ENCODE data around the gene TRRAP. TPM values are rescaled to one million over a fixed set of nuclear protein-coding genes. Genes with fewer than 3 reads are reported as not detected.
A peak's percentile ranks its signal among the peaks of the same experiment; 100 is the strongest.

The TRRAP gene
- total and polyA plus RNA-seq, 2 of the 4 experiments (the other 2 are of a cell fraction), result 12.5 to 18.1 TPM

DNA sequence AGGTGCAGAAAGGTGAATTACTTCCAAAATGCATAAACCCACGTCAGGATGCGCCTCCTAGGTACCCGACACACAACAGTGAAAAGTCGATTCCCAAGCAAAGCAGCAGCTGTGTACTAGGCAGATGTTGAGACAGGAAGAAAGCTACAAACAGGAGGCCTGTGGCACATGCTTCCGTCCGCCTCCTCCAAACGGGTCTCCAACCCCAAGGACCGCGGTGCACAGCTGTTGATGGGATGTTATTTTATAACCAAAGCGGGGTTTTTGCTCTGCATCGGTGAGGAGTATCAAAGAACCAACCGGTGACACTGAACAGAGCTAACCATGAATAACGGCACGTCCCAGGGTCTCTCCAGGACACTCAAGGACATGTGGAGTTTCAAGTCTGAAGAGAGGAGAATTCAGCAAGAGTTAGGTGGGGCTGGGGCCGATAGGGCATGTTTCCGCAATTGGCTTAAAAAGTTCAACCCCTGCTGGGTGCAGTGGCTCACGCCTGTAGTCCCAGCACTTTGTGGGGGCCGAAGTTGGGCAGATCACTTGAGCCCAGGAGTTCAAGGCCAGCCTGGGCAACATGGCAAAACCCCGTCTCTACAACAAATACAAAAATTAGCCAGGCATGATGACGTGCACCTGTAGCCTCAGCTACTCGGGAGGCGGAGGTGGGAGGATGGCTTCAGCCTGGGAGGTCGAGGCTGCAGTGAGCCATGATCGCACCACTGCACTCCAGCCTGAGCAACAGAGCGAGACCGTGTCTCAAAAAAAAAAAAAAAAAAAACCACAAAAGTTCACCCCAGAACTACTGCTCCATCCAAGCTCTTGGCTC lies 157.6 kb downstream of the TRRAP start:
- Histone ChIP-seq H3K9me3 (ENCODE audit: control insufficient read depth, insufficient read depth, low read length) (no peaks in the 10 kb centered on the region), H3K4me2 (ENCODE audit: low read depth, low read length) (no peak overlapping the region), H4K20me1 (ENCODE audit: insufficient read depth, low read length) (peaks cover 21% of the 10 kb centered on the region), H2AFZ (replicated peaks; ENCODE audit: low read length, poor library complexity) (no peak overlapping the region), H3K27ac (ENCODE audit: insufficient read depth, low read length) (no peak overlapping the region), H3K79me1 (ENCODE audit: low read depth in 1 of 2, low read length in 2 of 2) (peaks cover 6 to 49% of the 10 kb centered on the region in 2 experiments), H4K5ac (ENCODE audit: low read depth, low read length) (no peak overlapping the region), H3K14ac (replicated peaks; ENCODE audit: low read depth, low read length) (no peak overlapping the region), H3K36me3 (ENCODE audit: control insufficient read depth, insufficient read depth, low read length) (peaks cover 84% of the 10 kb centered on the region), H3K56ac (ENCODE audit: extremely low read depth, insufficient read depth, low read length) (no peak overlapping the region), H4K91ac (ENCODE audit: insufficient read depth, low read depth, low read length) (no peak overlapping the region), H3K4me3 (ENCODE audit: insufficient read depth, low read depth, low read length) (no peak overlapping the region), H3K23ac (ENCODE audit: low read depth, low read length) (no peak overlapping the region), H2BK120ac (ENCODE audit: low read depth, low read length) (no peak overlapping the region), H2BK20ac (ENCODE audit: low read depth, low read length) (no peak overlapping the region), H2AK5ac (ENCODE audit: low read depth, low read length) (no peak overlapping the region), H4K8ac (ENCODE audit: low read depth in 2 of 2, low read length in 2 of 2) (no peak overlapping the region), H3K4me1 (ENCODE audit: control insufficient read depth, insufficient read depth, low read length) (peaks cover 5% of the 10 kb centered on the region), H3K9ac (ENCODE audit: low read depth, low read length) (no peak overlapping the region), H2BK15ac (ENCODE audit: low read depth, low read length) (no peak overlapping the region), H2AK9ac (replicated peaks; ENCODE audit: low read depth, low read length, poor library complexity) (peak overlapping the region; percentile 13), H3K4ac (ENCODE audit: low read depth, low read length) (no peak overlapping the region), H3K18ac (ENCODE audit: low read depth, low read length) (no peak overlapping the region), H2BK5ac (ENCODE audit: low read depth, low read length, poor library complexity, severe bottlenecking) (no peak overlapping the region), H3K9me1 (ENCODE audit: insufficient read depth, low read length) (peaks cover 4% of the 10 kb centered on the region; the same call in 1 of the 2 replicates), H3K27me3 (ENCODE audit: control insufficient read depth, insufficient read depth, low read length) (no peaks in the 10 kb centered on the region)
- CTCF ChIA-PET, result interaction anchor here (0.6 to 1.0 kb wide), 2 partner anchors 12 to 50 kb away, joined by 3 to 5 read pairs; no protein-coding TSS in a partner anchor
- intact Hi-C loops (cut with micrococcal nuclease) (no loop called here), in situ Hi-C loops (cut with MboI; ENCODE audit: low sequenced_read_pairs) (no loop called here), dilution Hi-C loops (cut with HindIII; ENCODE audit: low sequenced_read_pairs, unreplicated experiment) (no loop called here)
- 98% methylated on average over 13 of the region's 26 CpGs; no CpG with 5 or more reads in 1 of the 2 experiments for WGBS, 2 experiments (ENCODE audit: extremely low coverage in 2 of 2, insufficient read length in 1 of 2)
- DNase-seq (no peak), ATAC-seq (ENCODE audit: low read depth) (no peak)
- POLR2A ChIA-PET (ENCODE audit: unreplicated experiment), result no interaction called here
- BruUV-seq (replicated peaks), result no TSS peak
- no peak for TF ChIP-seq CEBPB (IDR thresholded peaks at IDR 0.05; ENCODE audit: low read depth, low read length)
- TF ChIP-seq RAD21 (IDR thresholded peaks at IDR 0.05; ENCODE audit: low read length), result no peak
